Measurements from ENCODE around the gene RALGAPA1.

RALGAPA1 gene

DNA sequence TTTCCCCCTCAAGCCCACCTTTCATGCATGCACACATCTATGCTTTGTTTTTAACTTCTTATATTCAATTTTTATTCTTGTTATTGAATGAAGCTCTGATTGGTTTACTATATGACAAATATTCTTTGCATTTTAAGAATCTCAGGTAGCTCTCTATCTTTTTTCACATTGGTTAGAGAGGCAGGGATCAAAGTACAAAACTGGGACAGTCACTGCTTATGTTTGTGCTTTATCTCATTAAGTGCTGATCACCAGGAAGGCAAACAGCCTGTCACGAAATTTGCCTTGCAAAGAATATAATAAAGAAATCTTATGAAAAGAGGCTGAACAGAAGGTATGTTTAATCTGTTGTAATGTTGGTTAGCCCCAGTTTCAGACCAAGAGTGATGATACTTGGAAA, 304.8 kb downstream of the RALGAPA1 start:
- in situ Hi-C loops (cut with MboI; ENCODE audit: low sequenced_read_pairs): no loop called here

DNA sequence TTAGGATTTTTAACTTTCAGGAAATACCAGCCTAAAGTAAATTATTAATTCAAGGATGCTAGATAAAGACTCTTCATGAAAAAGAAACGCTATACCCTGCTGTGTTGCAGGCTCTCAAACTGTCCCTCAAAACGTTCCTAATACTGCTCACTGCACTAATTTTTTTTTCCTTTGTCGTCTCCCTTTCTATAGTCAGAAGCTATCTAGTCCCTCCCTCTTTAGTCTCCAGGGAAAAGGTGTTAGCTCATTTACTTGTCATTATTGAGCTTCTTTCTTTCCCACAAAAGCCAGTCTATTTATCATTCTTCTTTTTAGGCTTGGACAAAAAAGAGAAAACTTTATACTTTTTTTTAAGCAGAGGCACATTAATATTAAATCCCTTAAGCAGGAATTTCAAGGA, 305.4 kb downstream of the RALGAPA1 start:
- in situ Hi-C loops (cut with MboI; ENCODE audit: low sequenced_read_pairs): no loop called here

DNA sequence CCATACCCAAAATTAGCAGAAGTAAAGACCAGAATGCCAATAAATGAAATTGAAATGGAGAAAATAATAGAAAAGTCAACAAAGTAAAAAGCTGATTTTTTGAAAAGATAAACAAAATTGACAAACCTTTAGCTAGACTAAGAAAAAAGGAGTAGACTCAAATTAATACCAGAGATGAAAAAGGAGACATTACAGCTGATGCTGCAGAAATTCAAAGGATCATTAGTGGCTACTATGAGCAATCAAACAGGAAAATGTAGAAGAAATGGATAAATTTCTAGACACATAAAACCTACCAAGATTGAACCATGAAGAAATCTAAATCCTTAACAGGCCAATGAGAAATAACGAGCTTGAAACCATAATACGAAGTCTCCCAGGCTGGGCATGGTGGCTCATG, 309.9 kb downstream of the RALGAPA1 start:
- in situ Hi-C loops (cut with MboI; ENCODE audit: low sequenced_read_pairs): no loop called here

DNA sequence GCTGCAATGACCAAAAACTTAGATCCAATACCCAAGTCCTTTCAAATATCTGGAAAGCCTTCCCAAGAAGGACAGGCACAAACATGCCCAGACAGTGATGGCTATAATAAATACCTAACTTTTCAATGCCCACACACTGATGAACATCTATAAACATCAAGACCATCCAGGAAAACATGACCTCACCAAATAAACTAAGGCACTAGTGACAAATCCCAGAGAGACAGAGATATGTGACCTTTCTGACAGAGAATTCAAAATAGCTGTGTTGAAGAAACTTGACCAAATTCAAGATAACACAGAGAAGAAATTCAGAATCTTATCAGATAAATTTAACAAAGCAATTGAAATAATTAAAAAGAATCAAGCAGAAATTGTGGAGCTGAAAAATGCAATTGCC, 313.8 kb downstream of the RALGAPA1 start:
- in situ Hi-C loops (cut with MboI; ENCODE audit: low sequenced_read_pairs): no loop called here

DNA sequence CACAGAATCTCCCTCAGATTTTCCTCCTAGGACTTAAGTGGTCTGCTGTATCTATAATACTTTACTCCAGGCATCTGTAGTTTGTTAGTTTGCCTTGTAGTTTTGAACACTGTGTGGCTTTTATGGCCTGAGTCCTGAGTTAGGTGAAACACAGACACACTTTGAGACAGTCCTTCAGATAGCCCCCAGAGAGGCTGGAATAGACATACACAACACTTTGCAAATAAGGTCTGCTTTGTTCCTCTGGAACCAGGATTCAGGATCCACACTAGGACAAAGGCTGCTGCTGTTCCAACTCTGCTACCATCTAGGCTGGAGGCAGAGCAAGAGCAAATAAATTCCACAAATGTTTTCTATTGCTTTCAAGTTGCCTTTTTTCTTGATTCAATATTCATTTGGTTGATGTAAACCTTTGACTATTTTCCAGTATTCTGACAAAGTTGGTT, 316.5 kb downstream of the RALGAPA1 start:
- in situ Hi-C loops (cut with MboI; ENCODE audit: low sequenced_read_pairs): no loop called here
